Inferior parietal cortex (tissue), 1 donor: ENCODE measurements around the gene KCNG3.
A peak's percentile ranks its signal among the peaks of the same experiment; 100 is the strongest.

Source experiments
- DNase-seq: peaks from one replicate; pipeline ENCODE4 v3.0.0-alpha.2; 2016; ENCODE audit errors: extremely low spot score

KCNG3 gene

GRCh38 chr2:42486145-42486906 lies 7.5 kb downstream of the KCNG3 start:
- no peak for DNase-seq

- no peak for DNase-seq
Observed at GRCh38 chr2:42480402-42480801, 13.4 kb downstream of the KCNG3 start.

GRCh38 chr2:42474765-42475454 lies 18.9 kb downstream of the KCNG3 start:
- no peak for DNase-seq

- DNase-seq = no peak
Observed at GRCh38 chr2:42470706-42471105, 23.1 kb downstream of the KCNG3 start.

GRCh38 chr2:42464631-42465030 lies 29.2 kb downstream of the KCNG3 start:
- DNase-seq = no peak

GRCh38 chr2:42463570-42463969 lies 30.2 kb downstream of the KCNG3 start:
- DNase-seq = no peak

- no peak for DNase-seq
Observed at GRCh38 chr2:42459296-42459695, 34.5 kb downstream of the KCNG3 start.

- no peak for DNase-seq
Observed at GRCh38 chr2:42458396-42458795, 35.4 kb downstream of the KCNG3 start.

- DNase-seq = no peak
Observed at GRCh38 chr2:42457011-42457410, 36.8 kb downstream of the KCNG3 start.

GRCh38 chr2:42456126-42456839 lies 37.5 kb downstream of the KCNG3 start:
- no peak for DNase-seq

GRCh38 chr2:42452545-42452944 lies 41.2 kb downstream of the KCNG3 start:
- no peak for DNase-seq

- DNase-seq = peak; percentile 18
Observed at GRCh38 chr2:42450136-42450535, 43.6 kb downstream of the KCNG3 start.

- DNase-seq = no peak
Observed at GRCh38 chr2:42449163-42450087, 44.4 kb downstream of the KCNG3 start.

- DNase-seq = no peak
Observed at GRCh38 chr2:42448163-42448562, 45.6 kb downstream of the KCNG3 start.

GRCh38 chr2:42446503-42447271 lies 47.1 kb downstream of the KCNG3 start:
- DNase-seq = no peak

GRCh38 chr2:42443718-42444399 lies 49.9 kb downstream of the KCNG3 start:
- DNase-seq = no peak

- DNase-seq = no peak
Observed at GRCh38 chr2:42442774-42443173, 51.0 kb downstream of the KCNG3 start.

- no peak for DNase-seq
Observed at GRCh38 chr2:42438685-42439084, 55.1 kb downstream of the KCNG3 start.

GRCh38 chr2:42436370-42436769 lies 57.4 kb downstream of the KCNG3 start:
- no peak for DNase-seq

GRCh38 chr2:42435628-42436027 lies 58.2 kb downstream of the KCNG3 start:
- DNase-seq = no peak
